HG03196 (cell line): ENCODE data around the gene PLCD1.
"Not testable (repeated sequence)": the region's sequence is repeated elsewhere in the genome, so short reads cannot be mapped to it uniquely, and the experiment has no call there.

Source experiments
- ATAC-seq: cut with Tn5 transposase; IDR thresholded peaks from one replicate; pipeline ENCODE4 v1.9.1; 2021; ENCODE audit not compliant: unreplicated experiment

PLCD1 gene

GRCh38 chr3:38038447-38038911 lies 9.0 kb upstream of the PLCD1 start:
- ATAC-seq: no peak

- ATAC-seq: no peak
Measured at GRCh38 chr3:38036906-38037305, 7.5 kb upstream of the PLCD1 start.

- ATAC-seq: no peak
Measured at GRCh38 chr3:38036286-38036685, 6.8 kb upstream of the PLCD1 start.

GRCh38 chr3:38034335-38034734 lies 4.9 kb upstream of the PLCD1 start:
- not testable (repeated sequence) for ATAC-seq

DNA sequence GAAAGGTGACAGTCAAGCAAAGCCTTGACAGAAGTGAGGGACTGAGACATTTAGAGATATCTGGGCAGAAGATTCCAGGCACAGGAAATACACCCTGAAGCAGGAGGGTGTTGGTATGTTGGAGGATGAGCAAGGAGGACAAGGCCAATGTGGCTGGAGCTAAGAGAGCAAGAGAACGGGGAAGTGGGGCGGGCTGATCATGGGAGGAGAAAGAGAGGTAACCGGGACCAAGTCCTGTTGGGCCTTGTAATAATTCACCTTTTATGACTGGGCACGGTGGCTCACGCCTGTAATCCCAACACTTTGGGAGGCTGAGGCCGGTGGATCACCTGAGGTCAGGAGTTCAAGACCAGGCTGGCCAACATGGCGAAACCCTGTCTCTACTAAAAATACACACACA lies 4.1 kb upstream of the PLCD1 start:
- ATAC-seq: not testable (repeated sequence)

DNA sequence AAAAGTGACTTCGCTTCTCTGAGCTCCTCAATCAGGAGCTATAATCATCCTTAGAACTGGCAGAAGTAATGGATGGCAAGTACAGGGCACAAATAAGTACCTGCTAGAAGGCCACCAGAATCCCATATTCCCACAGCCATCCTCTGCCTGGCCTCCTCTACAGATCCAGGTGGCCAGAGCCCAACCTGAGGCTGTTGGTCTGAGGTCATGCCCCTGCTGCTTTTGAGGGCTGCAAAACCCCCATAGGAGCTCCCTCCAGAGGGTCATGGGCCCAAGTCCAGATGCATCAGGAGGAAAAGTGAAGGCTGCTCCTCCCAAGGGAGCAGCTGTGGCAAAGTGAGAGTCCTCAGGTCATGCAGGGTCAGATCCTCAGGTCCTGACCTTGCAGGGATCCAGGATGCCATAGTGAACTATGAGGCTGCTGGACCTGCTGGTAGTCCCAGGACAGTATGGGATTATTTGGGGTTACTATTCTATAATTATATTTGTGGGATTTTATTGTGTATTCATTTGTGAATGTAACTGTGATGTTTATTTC lies 3.0 kb upstream of the PLCD1 start:
- no peak for ATAC-seq

DNA sequence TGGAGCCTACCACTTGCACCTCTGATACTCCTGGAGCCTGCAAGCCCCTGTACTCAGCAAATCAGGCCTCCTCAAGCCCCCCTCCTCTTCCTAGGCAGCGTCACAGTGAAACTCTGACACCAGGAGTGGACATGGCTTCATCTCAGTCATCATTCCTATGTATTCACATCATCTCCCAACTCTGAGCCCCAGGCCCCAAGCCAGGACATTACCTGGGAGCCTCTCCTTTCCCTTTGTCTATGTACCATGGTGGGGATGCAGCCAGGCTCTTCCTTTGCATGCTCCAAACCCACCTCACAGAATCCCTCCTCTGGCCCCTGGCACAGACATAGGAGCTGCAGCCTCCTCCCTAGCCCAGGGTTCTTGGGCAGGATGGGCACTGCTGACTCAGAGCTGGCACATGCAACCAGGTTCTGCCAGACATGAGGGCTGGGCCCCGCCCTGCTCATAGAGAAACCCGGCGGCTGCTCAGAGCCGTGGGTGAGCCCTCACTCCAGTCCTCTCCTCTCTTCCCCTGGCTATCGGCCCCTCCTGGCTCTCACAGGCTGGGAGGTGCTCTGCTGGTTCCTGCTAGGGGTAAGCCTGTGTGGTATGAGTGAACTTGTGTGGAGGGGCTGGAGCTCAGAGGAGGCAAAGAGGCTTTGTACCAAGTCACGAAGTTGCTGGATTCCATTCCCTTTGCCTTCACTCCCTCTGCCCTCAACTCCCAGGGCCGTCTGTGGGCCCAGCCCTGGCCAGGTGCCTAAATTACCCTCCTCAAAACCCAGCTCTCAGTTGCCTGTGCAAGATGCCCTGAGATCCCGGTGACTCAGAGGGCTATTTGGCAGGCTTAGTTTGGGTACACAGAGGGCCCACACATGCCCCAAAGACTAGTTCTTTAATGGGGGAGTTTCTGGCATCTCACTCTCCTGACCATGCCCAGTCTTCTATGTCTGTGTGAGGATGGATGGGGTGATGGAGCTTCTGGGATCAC lies 1.9 kb upstream of the PLCD1 start:
- ATAC-seq: no peak

DNA sequence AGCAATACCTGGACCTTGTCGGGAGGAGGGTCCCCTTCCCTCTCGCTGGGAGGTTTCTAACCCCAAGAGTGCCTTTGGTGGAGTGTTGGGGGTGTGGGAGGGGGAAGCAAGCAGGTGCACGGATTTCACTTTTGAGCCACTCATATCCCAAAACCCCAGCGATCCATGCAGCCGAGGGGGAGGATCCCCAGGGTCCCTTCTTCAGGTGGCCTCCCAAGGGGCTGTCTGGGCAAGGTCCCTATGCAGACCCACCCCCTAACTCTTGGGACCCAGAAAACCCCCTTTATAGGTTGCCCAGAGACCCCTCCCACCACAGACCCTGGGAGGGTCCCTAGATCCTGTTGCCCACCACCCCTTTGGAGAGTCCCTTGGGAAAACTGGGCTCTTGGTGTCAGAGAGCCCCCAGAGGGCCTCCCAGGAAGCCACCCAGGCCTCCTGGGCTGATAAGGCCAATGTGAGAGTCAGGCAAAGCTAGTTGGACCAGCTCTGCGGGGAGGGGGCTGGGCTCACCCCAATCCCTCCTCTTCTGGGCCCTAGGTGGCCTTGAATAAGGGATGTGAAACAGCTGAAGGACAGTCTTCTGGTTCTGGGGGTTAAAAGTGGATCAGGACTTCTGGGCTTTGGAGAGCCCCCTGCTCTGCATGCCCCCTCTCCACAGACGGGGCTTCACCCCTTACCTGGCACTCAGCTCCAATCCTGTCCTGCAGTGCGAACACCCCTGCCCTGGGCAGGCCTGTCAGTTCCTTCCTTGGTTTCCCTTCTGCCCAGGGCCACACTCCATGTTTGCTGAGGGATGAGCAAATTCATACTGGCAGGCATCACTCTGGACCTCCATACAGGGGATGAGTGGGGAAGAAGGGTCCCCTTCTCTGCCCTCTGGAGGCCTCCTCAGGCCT lies 932 bp upstream of the PLCD1 start:
- no peak for ATAC-seq

DNA sequence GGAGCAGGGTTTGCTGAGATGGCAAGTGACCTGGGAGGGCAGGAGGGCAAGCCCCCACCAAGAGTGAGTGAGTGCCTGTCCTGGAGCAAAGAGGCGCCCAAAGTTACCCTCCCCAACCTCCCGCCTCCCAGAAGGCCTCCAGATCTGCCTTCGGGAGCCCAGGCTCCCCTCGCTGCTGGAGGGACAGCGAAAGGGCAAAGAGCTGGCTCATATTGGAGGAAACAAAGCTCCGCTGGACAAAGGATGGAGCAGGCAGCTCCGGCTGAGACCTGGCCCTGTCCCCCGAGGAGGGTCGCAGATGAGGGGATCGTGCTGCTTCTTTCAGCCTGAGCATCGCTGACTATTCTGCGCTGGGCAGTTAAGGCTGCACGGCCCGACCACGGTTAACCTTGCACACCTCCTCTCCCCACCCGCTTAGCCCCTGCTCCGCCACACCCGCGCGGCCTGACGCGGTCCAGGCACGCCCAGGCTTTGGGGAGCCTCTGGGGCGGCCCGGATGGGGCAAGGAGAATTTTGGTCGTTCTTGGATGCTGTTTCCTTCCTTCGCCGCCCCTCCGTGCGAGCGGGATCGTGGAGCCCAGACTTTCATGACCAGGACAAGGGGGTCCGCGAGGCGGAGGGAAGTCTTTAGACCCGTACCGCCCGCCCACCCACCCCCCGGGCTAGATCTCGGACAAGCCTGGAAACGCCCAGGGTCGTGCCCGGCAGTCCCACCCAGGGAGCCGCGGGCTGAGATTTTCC lies 651 bp downstream of the PLCD1 start:
- ATAC-seq: no peak

DNA sequence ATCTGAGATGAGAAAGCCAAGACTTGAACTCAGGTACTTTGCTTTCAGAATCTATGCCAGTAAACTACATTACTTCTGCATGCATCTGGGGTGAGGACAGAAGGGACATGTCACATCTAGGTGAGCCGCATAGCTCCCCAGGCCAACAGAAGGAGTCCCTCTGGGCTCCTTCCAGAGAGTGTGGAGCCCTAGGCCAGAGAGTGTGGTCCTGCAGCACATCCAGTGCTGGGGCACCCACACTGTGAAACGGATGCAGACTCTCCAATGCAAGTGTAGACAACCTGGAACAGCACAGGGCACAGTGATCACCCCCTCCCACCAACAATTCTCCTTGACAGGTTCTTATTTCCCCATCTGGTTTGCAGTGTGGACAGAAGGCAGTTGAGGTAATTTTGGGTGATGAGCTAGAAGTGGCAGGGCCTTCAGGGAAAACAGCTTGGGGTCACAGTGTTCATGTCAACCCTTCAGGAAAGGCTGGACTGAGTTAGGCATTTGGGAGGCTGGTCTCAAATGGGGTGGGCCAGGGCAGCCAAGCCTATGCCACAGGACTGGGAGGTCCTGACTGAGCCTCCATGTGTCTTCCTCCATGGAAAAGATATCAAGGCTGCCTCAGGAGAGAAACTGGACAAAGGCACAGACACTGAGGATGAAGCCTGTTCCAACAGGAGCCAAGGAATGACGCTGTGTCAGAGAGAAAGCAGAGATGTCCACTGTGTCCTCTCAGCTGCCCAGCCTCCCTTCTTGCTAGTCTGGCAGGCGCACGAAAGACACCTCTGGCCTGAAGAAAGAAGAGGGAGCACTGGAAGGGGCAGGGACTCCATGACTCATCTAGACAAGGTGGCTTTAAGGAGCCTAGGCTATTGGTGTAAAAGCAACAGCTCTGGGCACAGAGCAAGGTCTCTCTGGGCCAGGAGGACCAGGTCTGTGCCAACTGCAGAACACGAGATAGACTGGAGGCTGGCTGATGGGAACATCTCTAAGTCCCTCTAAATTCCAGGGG lies 1.7 kb downstream of the PLCD1 start:
- ATAC-seq: no peak

GRCh38 chr3:38026856-38027255 lies 2.6 kb downstream of the PLCD1 start:
- no peak for ATAC-seq

- ATAC-seq: no peak
Measured at GRCh38 chr3:38022896-38023709, 6.3 kb downstream of the PLCD1 start.

GRCh38 chr3:38022301-38022700 lies 7.1 kb downstream of the PLCD1 start:
- no peak for ATAC-seq

- no peak for ATAC-seq
Measured at GRCh38 chr3:38021196-38021595, 8.2 kb downstream of the PLCD1 start.

- no peak for ATAC-seq
Measured at GRCh38 chr3:38020342-38020726, 9.1 kb downstream of the PLCD1 start.

GRCh38 chr3:38019658-38020341 lies 9.6 kb downstream of the PLCD1 start:
- no peak for ATAC-seq

- no peak for ATAC-seq
Measured at GRCh38 chr3:38018296-38019266, 10.9 kb downstream of the PLCD1 start.
